HG03039 (cell line): Measurements from ENCODE around the gene DNAJC15.

Experiments
- ATAC-seq: cut with Tn5 transposase; IDR thresholded peaks from one replicate; pipeline ENCODE4 v1.9.1; 2021; ENCODE audit warnings: mild to moderate bottlenecking, moderate library complexity; ENCODE audit not compliant: unreplicated experiment

DNAJC15 gene

DNA sequence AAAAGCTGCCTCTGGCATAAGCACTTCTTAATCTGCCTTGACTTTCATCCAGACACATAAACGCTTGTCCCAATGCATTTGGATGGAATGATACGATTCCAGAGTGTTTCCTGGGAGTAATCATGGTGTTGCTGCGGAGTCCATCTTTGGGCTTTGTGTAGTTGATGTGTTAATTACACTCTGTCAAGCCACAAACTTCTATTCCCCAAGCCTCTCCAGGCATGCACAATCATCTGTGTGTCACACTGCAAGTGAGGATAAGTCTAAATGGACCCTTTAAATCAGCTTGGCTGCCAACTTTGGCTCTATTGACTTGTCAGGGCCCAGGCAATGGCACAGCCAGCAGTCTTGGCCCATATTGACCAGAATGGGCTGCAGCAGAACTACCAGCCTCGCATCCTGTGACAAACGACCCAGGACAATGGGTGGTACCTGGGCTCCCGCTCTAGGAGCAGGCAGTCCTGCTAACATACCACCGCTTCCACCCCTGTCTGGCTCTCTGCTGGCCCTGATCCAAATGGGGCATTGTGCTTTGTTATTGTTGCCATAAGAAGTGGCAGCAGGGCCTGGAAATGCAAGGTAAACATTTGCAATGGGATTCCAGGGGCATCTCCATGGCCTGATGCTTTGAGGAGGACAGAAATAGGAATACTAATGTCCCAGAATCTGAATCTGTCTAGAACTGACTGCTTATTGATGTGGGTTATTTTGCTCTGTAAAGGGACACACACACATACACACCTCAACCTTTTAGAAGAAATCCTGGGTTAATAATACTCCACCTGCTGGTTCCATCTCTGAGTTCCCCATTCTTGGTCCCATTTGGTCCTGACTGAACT lies 127.2 kb downstream of the DNAJC15 start:
- no peak for ATAC-seq

DNA sequence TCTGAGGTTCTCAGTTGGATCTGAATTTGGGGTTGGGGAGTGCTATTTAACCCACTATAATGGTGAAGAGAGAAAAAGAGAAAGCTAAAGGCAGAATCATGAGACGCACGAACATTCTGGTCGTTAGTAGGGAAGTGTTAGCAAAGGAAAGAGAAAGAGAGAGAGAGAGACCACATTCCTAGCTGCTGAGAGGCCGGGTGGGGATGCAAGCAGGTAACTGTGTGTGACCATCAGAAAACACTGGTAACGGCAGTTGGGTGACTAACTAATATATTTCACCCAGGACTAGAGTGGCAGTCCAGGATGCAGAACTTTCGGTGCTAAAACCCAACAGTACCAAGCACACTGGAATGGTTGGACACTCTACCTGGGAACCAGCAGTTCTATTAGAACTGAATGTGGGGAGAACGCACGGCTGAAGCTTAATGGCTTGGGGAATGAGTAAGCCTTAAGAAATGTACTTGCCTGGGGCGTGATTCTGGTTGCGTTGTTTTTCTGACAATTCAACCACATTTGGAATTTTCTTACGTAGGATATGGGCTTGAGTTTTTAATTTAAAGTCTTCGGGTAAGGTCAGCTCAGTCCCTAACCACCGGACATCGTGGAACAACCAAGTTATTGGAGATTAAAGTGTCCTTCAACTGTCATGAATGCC lies 130.2 kb downstream of the DNAJC15 start:
- no peak for ATAC-seq

DNA sequence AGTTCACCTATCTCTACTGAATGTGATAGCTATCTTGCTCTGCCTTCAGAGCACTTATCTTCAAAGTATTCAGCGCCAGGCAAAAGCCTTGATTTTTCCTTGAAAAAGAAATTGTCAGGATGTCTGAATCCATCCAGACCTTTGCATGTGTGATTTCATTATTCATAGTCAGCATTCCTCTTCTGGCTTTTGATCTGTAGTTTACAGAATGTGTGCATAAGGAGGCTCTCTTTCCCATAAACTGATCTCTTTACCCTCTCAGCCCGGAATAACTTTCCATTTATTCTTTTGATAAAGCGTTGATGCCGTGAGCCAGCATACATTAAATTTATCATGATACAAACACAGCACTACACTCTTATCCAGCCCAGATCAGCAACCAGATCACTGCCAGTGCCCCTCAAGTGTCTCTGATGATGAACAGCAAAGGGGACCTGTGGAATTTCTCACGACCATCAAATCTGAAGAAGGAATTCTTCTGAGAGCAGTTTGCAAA lies 130.8 kb downstream of the DNAJC15 start:
- no peak for ATAC-seq

DNA sequence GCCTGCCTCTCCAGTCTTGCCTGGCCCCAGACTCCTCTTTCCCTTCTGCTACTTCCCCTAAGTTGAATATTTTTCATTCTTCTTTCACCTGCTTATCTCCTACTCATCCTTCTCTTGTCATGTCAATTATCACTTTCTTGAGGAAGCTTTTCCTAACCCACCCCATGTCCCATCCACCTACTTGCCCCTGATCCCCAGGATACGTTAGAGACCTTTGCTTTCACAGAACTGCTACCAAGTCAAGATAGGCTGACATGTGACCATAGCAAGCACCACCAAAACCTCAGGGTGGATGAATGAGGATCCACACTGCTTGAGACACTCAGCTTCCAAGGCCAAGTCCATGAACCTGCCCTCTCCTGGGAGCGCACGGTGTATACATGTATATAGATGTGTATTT lies 131.5 kb downstream of the DNAJC15 start:
- no peak for ATAC-seq

DNA sequence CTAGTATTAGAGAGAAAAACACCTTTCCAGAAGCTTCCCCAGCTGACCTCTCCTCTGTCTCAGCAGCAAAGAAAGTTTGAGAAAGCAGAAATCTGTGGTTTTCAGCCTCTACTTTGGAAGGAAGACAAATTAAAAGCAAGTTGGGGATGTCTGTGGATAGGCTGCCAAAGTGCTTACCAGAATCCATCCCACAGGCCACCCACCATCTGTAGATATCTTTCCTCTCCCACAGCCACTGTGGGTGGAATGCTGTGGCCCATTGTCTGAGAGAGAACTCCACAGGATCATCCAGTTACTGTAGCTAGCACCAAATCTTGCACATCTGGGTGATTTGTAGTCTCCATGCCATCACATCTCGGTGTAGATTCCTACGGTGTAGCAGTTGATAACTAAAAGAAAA lies 133.5 kb downstream of the DNAJC15 start:
- ATAC-seq = no peak

DNA sequence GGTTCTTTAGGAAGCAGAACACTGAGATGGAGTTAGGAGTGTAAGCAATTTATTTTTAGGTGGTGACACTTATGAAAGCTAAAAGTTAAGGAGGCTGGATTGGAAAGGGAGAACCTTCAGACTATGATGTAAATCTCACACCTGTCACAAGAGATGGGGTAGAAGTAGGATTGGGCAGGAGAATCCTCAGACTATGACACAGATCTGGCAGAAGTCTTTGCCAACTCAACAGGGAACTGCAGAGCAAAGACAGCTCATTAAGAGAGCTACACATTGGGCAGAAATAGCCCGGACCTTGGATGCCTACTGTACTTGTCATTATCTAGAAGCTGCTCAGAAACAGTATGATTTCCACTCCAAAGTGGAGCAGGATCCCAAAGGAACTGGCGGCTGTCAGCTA lies 134.4 kb downstream of the DNAJC15 start:
- ATAC-seq = no peak

DNA sequence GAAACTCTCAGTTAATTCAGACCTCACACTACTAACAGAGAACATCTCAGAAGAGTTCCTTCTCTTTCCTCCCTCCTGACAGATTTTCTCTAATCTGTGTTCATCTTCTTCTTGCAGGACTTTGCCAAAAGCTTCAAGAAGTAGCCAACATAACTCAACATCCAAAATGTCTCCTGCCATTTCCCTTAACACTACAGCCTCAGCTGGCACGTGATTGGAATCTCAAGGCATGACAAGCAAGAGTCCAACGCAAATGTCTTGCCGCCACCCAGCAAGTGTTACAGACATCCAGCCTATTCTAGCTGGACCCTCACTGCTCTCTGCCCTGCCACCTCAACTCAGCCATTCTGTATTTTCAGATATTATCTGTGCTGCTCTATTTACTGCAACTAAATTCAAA lies 135.1 kb downstream of the DNAJC15 start:
- ATAC-seq = no peak

DNA sequence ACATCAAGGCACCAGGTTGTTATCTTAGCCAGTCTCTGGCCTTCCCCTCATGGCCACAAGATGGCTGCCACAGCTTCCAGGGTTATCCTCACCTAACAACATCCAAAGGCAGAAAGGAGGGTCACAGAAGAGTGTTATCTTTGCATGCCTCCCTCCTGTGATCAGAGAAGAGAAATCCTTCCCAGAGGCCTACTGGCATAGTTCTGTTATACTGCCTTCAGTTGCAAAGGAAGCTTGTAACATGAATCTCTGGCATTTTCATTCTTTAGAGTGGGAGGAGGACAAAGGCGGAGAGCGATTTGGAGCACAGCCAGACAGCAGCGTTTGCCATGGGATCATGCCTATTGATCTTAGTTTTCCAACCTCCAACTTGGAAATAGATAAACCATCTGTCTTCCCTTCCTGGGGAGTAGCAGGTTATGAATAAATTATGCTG lies 135.7 kb downstream of the DNAJC15 start:
- ATAC-seq = no peak
